NCI-H526 treated with DMSO at 0.1 percent for 48 hours (cell line): ENCODE results near the gene MYL2.
"Not testable (repeated sequence)": the region's sequence is repeated elsewhere in the genome, so short reads cannot be mapped to it uniquely, and the experiment has no call there.

Experiments
- DNase-seq: peaks from one replicate; lab custom pipeline; 2025; lab: John Stamatoyannopoulos, UW

MYL2 gene, protein sequence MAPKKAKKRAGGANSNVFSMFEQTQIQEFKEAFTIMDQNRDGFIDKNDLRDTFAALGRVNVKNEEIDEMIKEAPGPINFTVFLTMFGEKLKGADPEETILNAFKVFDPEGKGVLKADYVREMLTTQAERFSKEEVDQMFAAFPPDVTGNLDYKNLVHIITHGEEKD

DNA sequence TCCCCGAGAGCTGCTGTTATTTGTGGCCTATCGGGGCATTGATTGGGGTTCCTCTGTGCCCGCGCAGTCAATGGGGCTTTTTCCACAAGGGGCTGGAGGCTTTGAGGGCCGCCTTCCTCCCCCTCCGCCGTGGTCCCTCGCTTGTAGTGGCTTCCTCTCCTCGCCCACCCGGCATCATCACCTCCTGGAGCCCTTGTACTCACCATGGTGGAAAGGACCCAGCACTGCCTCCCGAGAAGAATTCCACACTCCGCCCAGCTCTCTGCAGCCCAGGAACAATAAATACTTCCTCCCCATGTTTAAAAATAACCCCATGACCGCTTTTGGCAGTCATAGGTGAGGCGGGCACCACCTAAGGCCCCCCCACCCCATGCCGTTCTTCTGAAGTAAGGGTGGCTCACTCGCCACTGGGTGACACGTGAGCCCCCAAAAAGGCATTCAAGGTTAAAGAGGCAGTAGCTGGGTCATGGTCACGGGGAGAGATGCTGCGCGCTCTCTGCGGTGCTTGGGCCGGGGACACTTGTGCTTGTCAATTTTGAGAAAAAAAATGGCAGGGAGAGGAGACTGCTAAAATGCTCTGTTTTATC lies at the start of gene MYL2:
Gene MYL2 (minus strand): TSS at position 256 of the 587 bp plus-strand sequence. CDS start 50 bp downstream, at position 206.
- no peak for DNase-seq

- no peak for DNase-seq
Measured at GRCh38 chr12:110966081-110966760, 45.8 kb upstream of the MYL2 start.

- DNase-seq = no peak
Measured at GRCh38 chr12:110965574-110965973, 45.2 kb upstream of the MYL2 start.

- DNase-seq = no peak
Measured at GRCh38 chr12:110960795-110961194, 40.4 kb upstream of the MYL2 start.

GRCh38 chr12:110957652-110958051 lies 37.3 kb upstream of the MYL2 start:
- DNase-seq = no peak

DNA sequence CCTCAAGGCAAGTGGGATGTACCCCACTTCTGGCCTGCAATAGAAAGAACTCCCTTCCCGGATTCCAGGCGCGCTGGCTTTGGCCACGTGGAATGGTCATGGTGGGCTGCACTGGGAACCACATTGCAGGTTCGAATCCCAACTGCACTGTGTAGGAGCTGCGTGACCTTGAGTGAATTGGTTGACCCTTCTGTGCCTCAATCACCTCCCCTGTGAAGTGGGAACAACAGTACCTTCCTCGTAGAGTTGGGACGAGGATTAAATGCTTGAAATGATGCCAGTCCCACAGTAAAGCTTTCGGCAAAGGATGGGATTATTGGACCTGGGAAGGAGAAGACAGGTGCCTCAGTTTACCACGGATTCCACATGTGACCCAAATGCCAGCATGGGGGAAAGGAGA lies 36.8 kb upstream of the MYL2 start:
- DNase-seq = no peak

DNA sequence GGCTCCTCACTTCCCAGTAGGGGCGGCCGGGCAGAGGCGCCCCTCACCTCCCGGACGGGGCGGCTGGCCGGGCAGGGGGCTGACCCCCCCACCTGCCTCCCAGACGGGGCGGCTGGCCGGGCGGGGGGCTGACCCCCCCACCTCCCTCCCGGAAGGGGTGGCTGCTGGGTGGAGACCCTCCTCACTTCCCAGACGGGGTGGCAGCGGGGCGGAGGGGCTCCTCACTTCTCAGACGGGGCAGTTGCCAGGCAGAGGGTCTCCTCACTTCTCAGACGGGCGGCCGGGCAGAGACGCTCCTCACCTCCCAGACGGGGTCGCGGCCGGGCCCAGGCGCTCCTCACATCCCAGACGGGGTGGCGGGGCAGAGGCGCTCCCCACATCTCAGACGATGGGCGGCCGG lies 30.5 kb upstream of the MYL2 start:
- DNase-seq = not testable (repeated sequence)

DNA sequence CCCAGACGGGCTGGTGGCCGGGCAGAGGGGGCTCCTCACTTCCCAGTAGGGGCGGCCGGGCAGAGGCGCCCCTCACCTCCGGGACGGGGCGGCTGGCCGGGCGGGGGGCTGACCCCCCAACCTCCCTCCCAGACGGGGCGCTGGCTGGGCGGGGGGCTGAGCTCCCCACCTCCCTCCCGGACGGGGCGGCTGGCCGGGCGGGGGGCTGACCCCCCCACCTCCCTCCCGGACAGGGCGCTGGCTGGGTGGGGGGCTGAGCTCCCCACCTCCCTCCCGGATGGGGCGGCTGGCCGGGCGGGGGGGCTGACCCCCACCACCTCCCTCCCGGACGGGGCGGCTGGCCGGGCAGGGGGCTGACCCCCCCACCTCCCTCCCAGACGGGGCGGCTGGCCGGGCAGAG lies 30.1 kb upstream of the MYL2 start:
- not testable (repeated sequence) for DNase-seq

- no peak for DNase-seq
Measured at GRCh38 chr12:110948041-110948440, 27.7 kb upstream of the MYL2 start.

GRCh38 chr12:110943373-110943772 lies 23.0 kb upstream of the MYL2 start:
- no peak for DNase-seq

- DNase-seq = no peak
Measured at GRCh38 chr12:110941391-110941790, 21.0 kb upstream of the MYL2 start.

GRCh38 chr12:110940933-110941332 lies 20.6 kb upstream of the MYL2 start:
- DNase-seq = no peak

GRCh38 chr12:110940296-110940695 lies 19.9 kb upstream of the MYL2 start:
- no peak for DNase-seq

- DNase-seq = peak; percentile 54
Measured at GRCh38 chr12:110937104-110937641, 16.8 kb upstream of the MYL2 start.

- DNase-seq = no peak
Measured at GRCh38 chr12:110936367-110937103, 16.2 kb upstream of the MYL2 start.

GRCh38 chr12:110935588-110935987 lies 15.2 kb upstream of the MYL2 start:
- no peak for DNase-seq

- no peak for DNase-seq
Measured at GRCh38 chr12:110934093-110934852, 13.9 kb upstream of the MYL2 start.

- no peak for DNase-seq
Measured at GRCh38 chr12:110933326-110933974, 13.1 kb upstream of the MYL2 start.

DNA sequence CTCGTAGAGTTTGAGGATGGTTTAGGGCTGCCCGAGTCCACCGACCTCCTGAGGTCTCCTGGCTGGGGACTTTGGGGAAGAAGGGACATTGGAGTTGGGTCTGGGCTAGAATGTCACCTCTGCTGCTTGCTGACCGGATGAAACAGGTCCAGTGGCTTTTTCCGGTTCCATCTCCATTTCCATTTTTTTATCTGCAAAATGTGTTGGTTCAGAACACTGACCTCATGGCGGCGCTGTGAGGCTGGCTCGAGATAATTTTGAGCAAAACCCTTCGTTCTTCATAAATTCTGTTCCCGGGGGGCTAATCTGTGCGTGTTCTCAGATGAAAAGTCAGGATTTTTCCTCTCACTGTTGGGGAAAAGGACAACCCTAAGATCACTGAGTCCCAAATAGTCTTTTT lies 11.7 kb upstream of the MYL2 start:
- DNase-seq = no peak

DNA sequence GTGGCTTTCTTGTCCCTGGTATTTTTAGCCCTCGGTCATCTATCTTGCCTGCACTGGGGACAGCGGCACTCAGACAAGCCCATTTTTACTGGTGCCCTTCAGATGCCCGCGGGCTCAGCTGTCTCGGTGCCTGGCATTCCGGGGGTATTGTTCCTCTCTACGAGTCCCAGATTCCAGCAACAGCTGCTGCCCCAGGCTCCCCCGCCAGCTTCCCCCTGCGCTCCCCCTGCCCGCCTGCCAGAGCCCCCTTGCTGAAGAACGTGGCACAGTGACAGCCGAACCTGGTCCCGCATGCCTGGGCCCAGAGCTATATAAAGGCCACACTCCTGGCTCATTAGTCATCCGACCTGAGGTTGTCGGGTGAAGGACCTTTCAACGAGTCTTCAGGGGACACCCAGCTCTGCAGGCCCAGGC lies 10.9 kb upstream of the MYL2 start:
- no peak for DNase-seq
